Liver (tissue), 3 donors: ENCODE results near the gene NUP205.

ENCODE experiments used
- RAD21 ChIP-seq, 2 donors: IDR thresholded peaks; 2 replicates each; pipeline ENCODE4 v1.6.1; 2016; ENCODE audit warnings: antibody characterized with exemption in 2 of 2, mild to moderate bottlenecking in 2 of 2
- RXRA ChIP-seq, 2 donors: IDR thresholded peaks; 2 replicates each; pipeline ENCODE4 v1.6.1; 2017 to 2018; ENCODE audit warnings: antibody characterized with exemption in 2 of 2, mild to moderate bottlenecking in 1 of 2
- TF ChIP-seq, protein P1 (sequence below): fragments of 150-350 bp; IDR thresholded peaks from 2 replicates; pipeline ENCODE4 v1.5.1; 2017; ENCODE audit warnings: improper control_type of control experiment, low read depth, low read length; ENCODE audit not compliant: missing input control
- donor health status: healthy.
- donor health status: healthy.

DNA sequence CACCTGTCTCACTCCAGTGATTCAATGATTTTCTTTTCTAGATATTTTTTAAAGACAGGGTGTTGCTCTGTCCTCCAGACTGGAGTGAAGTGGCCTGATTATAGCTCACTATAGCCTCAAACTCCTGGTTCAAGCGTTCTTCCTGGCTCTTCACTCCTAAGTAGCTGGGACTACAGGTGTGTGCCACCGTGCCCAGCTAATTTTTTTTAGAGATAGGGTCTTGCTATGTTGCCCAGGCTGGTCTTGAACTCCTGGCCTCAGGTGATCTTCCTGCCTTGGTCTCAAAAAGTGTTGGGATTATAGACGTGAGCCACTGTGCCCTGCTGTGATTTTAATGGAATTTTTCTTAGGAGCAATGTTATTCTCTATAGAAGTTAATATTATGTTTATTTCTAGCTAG is 14.1 kb downstream of the NUP205 start:
- TF ChIP-seq, protein P1, sequence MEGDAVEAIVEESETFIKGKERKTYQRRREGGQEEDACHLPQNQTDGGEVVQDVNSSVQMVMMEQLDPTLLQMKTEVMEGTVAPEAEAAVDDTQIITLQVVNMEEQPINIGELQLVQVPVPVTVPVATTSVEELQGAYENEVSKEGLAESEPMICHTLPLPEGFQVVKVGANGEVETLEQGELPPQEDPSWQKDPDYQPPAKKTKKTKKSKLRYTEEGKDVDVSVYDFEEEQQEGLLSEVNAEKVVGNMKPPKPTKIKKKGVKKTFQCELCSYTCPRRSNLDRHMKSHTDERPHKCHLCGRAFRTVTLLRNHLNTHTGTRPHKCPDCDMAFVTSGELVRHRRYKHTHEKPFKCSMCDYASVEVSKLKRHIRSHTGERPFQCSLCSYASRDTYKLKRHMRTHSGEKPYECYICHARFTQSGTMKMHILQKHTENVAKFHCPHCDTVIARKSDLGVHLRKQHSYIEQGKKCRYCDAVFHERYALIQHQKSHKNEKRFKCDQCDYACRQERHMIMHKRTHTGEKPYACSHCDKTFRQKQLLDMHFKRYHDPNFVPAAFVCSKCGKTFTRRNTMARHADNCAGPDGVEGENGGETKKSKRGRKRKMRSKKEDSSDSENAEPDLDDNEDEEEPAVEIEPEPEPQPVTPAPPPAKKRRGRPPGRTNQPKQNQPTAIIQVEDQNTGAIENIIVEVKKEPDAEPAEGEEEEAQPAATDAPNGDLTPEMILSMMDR, result no peak
- TF ChIP-seq RAD21 (IDR thresholded peaks at IDR 0.05), result no peak
- no peak for TF ChIP-seq RXRA (IDR thresholded peaks at IDR 0.05)
